AG09309 (cell line): ENCODE results near the gene OLFML2A.
"Not testable (repeated sequence)": the region's sequence is repeated elsewhere in the genome, so short reads cannot be mapped to it uniquely, and the experiment has no call there.

Source experiments
- DNase-seq: peaks from one replicate; pipeline ENCODE4 v3.0.0-alpha.2; 2010; ENCODE audit warnings: low read depth
- H3K4me3 ChIP-seq: 2 replicates; pipeline ENCODE4 v1.5.1; 2011; ENCODE audit warnings: mild to moderate bottlenecking, low read depth, low read length, moderate library complexity; ENCODE audit not compliant: control insufficient read depth
- CTCF ChIP-seq: IDR thresholded peaks from 2 replicates; pipeline ENCODE4 v1.5.1; 2011; ENCODE audit warnings: mild to moderate bottlenecking, low read depth, low read length, inconsistent platforms; ENCODE audit not compliant: insufficient read depth, control insufficient read depth; ENCODE audit errors: missing control alignments

OLFML2A gene

GRCh38 chr9:124844291-124844690 lies 67.4 kb downstream of the OLFML2A start:
- H3K4me3 ChIP-seq, result no peak overlapping the region
- DNase-seq, result no peak
- no peak for TF ChIP-seq CTCF

- not testable (repeated sequence) for H3K4me3 ChIP-seq, DNase-seq
Measured at GRCh38 chr9:124846467-124846866, 69.5 kb downstream of the OLFML2A start.

GRCh38 chr9:124846969-124847368 lies 70.0 kb downstream of the OLFML2A start:
- no peak overlapping the region for H3K4me3 ChIP-seq
- DNase-seq, result no peak
- no peak for TF ChIP-seq CTCF

GRCh38 chr9:124849801-124850200 lies 72.9 kb downstream of the OLFML2A start:
- peak; percentile 71 for DNase-seq
- TF ChIP-seq CTCF, result no peak
- no peak overlapping the region for H3K4me3 ChIP-seq

GRCh38 chr9:124852121-124852828 lies 75.3 kb downstream of the OLFML2A start:
- TF ChIP-seq CTCF, result no peak
- DNase-seq, result no peak
- no peak overlapping the region for H3K4me3 ChIP-seq

GRCh38 chr9:124852829-124853531 lies 76.0 kb downstream of the OLFML2A start, which contains the start of gene WDR38:
Gene WDR38, plus strand, starts transcription at chr9:124853460. Its CDS starts 72 bp downstream, at chr9:124853532.
- DNase-seq, result no peak
- peak; percentile 86 for TF ChIP-seq CTCF

GRCh38 chr9:124853605-124854143 lies 76.7 kb downstream of the OLFML2A start:
- H3K4me3 ChIP-seq, result peak overlapping the region; percentile 37
- DNase-seq, result no peak
- TF ChIP-seq CTCF, result no peak

More at GRCh38 chr9:124852829-124853531, 76.0 kb downstream of the OLFML2A start, which contains the start of gene WDR38:
- H3K4me3 ChIP-seq, result peak within 1 kb of the TSS; percentile 37
